HFF-Myc (cell line): ENCODE data around the gene MED17.

Source experiments
- DNase-seq: peaks from one replicate; pipeline ENCODE4 v3.0.0-alpha.2; 2011; ENCODE audit warnings: low read depth; ENCODE audit errors: extremely low read depth
- H3K4me3 ChIP-seq: replicated peaks from 2 replicates; pipeline ENCODE4 v1.5.1; 2011; ENCODE audit warnings: low read depth, mild to moderate bottlenecking, control low read depth, low read length
- TF ChIP-seq, protein P1 (sequence below): IDR thresholded peaks from 2 replicates; pipeline ENCODE4 v1.5.1; 2012; ENCODE audit warnings: mild to moderate bottlenecking, low read depth, low read length, control low read depth; ENCODE audit errors: missing control alignments

The MED17 gene

DNA sequence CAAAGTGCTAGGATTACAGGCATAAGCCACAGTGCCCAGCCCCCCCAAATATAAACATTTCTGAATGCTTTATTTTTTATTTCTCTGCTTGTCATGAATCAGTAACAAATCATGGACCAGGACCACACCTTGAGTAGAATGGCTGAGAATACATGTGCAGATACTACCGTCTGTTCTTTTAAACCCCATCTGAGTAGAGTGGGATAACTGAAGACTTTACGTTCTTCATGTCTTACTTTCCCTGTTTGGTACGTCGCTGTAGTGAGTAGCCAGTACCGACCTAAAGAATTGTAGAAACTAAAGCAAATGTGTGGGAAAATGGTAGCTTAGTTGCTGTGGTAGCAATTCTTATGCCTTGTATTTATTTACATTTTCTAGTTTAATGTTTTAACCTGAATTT lies 29.9 kb downstream of the MED17 start:
- TF ChIP-seq, protein P1, sequence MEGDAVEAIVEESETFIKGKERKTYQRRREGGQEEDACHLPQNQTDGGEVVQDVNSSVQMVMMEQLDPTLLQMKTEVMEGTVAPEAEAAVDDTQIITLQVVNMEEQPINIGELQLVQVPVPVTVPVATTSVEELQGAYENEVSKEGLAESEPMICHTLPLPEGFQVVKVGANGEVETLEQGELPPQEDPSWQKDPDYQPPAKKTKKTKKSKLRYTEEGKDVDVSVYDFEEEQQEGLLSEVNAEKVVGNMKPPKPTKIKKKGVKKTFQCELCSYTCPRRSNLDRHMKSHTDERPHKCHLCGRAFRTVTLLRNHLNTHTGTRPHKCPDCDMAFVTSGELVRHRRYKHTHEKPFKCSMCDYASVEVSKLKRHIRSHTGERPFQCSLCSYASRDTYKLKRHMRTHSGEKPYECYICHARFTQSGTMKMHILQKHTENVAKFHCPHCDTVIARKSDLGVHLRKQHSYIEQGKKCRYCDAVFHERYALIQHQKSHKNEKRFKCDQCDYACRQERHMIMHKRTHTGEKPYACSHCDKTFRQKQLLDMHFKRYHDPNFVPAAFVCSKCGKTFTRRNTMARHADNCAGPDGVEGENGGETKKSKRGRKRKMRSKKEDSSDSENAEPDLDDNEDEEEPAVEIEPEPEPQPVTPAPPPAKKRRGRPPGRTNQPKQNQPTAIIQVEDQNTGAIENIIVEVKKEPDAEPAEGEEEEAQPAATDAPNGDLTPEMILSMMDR = no peak
- DNase-seq = no peak
- no peak overlapping the region for H3K4me3 ChIP-seq

DNA sequence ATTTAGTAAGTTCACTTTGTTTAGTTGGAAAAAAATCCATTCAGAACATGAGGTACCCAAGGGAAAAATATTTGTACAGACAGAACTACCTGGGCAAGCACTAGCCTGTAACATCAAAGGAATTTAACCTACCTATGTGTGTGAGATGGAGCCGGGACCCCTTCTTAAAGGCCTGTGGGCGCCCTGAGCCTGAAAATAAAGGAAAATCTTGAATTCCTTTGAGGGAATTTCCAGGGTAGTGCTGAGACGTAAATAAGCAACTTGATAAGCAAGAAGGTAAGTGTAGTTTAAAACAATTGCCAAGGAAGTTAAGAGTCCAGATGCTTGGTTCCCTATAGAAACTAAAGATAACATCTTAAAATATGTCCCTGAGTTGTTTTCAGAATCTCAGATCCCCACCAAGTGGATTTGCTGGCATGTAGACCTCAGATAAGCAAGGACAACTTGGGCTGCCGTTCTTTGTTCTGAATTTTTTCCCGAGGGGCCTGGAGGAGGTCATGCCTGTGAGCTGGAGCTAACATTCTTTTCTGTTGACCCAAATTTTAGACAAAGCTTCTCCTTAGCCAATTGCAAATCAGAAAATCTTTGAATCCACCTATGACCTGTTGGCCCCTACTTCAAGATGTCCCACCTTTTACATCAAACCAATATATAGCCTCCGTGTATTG lies 31.0 kb downstream of the MED17 start:
- no peak for DNase-seq
- TF ChIP-seq, protein P1 = no peak
- H3K4me3 ChIP-seq = no peak overlapping the region

DNA sequence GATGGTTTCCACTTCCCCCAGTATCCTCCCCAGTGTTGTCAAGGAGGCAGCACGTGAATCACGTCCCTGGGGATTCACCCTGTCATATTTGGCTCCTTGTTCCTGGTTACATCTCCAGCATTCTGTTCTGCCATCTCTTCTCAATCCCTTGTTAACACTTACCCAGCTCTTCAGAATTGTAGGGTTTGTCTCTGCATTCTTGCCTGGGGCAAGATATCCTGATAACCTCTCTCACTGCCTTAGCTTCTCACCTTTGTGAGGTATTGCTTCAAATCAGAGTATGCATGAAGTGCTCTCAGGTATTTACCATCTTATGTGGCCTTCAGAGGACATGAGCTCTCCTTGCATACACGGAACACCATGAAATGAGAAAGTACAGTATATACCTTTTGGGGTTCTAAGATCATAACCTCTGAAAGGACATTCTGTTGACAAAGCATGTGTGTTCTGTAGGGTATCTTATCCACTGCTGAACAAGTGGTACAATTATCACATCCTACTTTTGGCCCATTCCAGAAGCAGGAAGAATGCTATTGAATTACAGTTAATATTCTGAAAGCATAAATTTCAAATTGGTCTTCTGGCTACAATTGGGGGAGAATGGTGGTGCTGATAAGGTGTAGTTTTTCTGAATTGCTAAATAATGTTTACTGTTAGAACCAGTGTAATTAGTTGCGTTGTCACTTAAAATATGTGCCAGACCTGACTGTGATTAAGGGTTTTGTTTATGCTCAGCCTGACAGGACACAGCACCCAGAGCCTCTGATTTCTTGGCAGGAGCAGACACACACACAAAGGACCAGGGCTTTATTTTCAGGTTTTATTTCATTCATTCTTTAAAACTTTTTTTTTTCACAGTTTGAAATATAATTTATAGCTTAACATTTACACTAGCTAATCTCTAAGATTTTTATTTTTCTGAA lies 33.6 kb downstream of the MED17 start:
- DNase-seq = no peak

GRCh38 chr11:93819966-93820695 lies 36.0 kb downstream of the MED17 start:
- no peak overlapping the region for H3K4me3 ChIP-seq
- TF ChIP-seq, protein P1 = no peak
- DNase-seq = no peak

More for the DNA sequence above, 33.6 kb downstream of the MED17 start:
- TF ChIP-seq, protein P1 = no peak
- no peak overlapping the region for H3K4me3 ChIP-seq

DNA sequence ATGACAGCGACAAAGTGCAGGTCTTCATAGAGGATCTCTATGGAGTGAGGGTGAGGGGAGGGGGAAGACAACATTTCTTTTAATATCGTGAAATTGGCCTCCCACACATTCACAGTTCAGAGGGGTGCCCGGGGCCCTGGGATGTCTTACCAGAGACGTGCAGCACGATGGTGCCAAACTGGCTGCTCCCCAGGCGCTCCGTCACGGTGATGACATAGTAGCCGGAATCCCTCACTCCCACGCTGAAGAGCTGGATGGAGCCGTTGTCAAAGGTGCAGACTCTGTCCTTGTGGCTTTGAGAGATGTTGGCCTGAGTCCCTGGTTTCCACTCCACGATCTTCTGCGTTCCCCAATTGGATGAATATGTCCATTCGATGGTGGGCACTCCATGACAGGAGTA lies 36.8 kb downstream of the MED17 start:
- H3K4me3 ChIP-seq = no peak overlapping the region
- no peak for DNase-seq
- TF ChIP-seq, protein P1 = no peak

DNA sequence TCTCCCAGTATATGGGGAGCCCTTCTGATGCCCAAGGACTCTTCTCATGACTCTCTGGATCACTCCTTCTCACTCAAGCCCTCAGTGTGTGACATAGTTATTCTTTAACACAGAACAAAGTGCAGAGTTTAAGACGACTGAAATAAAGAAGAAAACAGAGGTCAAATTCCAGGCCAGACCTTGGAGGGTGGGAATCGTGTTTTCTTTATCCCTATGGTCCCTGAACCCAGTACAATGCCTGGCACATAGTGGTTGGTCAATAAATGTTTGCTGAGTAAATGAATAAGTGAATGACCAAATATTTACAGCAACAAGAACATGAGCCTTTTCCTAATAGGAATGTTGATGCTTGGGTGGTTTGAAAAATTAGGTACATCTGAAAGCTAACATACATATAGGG lies 37.5 kb downstream of the MED17 start:
- no peak for DNase-seq
- TF ChIP-seq, protein P1 = no peak
- no peak overlapping the region for H3K4me3 ChIP-seq
